GM12878 (cell line): ENCODE measurements around the gene PARS2. TPM values are rescaled to one million over a fixed set of nuclear protein-coding genes. Genes with fewer than 3 reads are reported as not detected.

ENCODE experiments used
- ATAC-seq: fragments of 200-7000 bp; cut with Tn5 transposase; 3 replicates; pipeline ENCODE4 v1.9.1; 2020; ENCODE audit warnings: mild to moderate bottlenecking, moderate library complexity
- BruUV-seq: library from RNA; stranded (reverse); fragments of 400-500 nt; replicated peaks from 2 replicates; lab custom pipeline; 2021; lab: Mats Ljungman, UMichigan
- CTCF ChIA-PET: fragments of 300-600 bp; sonication (Branson Sonifier 250); formaldehyde crosslinking; extraction: SDS; loops from one replicate; lab custom pipeline; 2021; ENCODE audit warnings: inconsistent platforms; lab: Yijun Ruan, JAX
- POLR2A ChIA-PET: fragments of 350-600 bp; formaldehyde crosslinking; extraction: SDS; loops from one replicate; lab custom pipeline; 2021; ENCODE audit warnings: inconsistent platforms; lab: Charles Lee
- RAD21 ChIA-PET: fragments of 300-600 bp; sonication (Branson Sonifier 250); formaldehyde crosslinking; loops from one replicate; lab custom pipeline; 2023; ENCODE audit warnings: antibody characterized with exemption; ENCODE audit not compliant: unreplicated experiment; lab: Charles Lee
- SMC1A ChIA-PET: fragments of 300-600 bp; sonication (Branson Sonifier 250); formaldehyde crosslinking; loops from one replicate; lab custom pipeline; 2023; ENCODE audit not compliant: unreplicated experiment, uncharacterized antibody; lab: Charles Lee
- DNase-seq: peaks from one replicate; pipeline ENCODE4 v3.0.0-alpha.2; 2011; ENCODE audit warnings: low read depth, low spot score
- FAIRE-seq: peaks from 3 replicates; lab custom pipeline; 2011; peaks lifted over from hg19 to GRCh38; lab: Jason Lieb, UNC
- H2AFZ ChIP-seq: 2 replicates; pipeline ENCODE4 v1.6.0; 2011; ENCODE audit warnings: low read depth, low read length, control low read depth; ENCODE audit not compliant: control insufficient read depth
- H3K27ac ChIP-seq: 2 replicates; pipeline ENCODE4 v1.5.1; 2011; ENCODE audit warnings: control low read depth; ENCODE audit not compliant: control insufficient read depth, insufficient read depth
- H3K27me3 ChIP-seq, 2 experiments: replicated peaks in 1 of 2; 2 replicates each; pipeline versions ENCODE4 v1.6.0 to v1.6.1; 2011; ENCODE audit warnings: low read length in 1 of 2; ENCODE audit not compliant: control insufficient read depth in 2 of 2, insufficient read depth in 2 of 2
- H3K36me3 ChIP-seq, 2 experiments: 2 replicates each; pipeline ENCODE4 v1.5.1; 2011; ENCODE audit warnings: low read length in 1 of 2; ENCODE audit not compliant: control insufficient read depth in 2 of 2, insufficient read depth in 2 of 2
- H3K4me1 ChIP-seq: 2 replicates; pipeline ENCODE4 v1.6.1; 2011; ENCODE audit warnings: mild to moderate bottlenecking, low read length, moderate library complexity, mixed read lengths; ENCODE audit not compliant: control insufficient read depth, insufficient read depth
- H3K4me2 ChIP-seq: 2 replicates; pipeline ENCODE4 v1.6.0; 2011; ENCODE audit warnings: control low read depth; ENCODE audit not compliant: control insufficient read depth, insufficient read depth
- H3K4me3 ChIP-seq: fragments of 200-600 bp; sonication (generic); 2 replicates; pipeline ENCODE4 v1.5.1; 2016
- H3K79me2 ChIP-seq: 2 replicates; pipeline ENCODE4 v1.6.0; 2011; ENCODE audit warnings: low read length; ENCODE audit not compliant: control insufficient read depth, insufficient read depth
- H3K9ac ChIP-seq: 2 replicates; pipeline ENCODE4 v1.8.0; 2011; ENCODE audit warnings: low read length, control low read depth, mixed read lengths; ENCODE audit not compliant: control insufficient read depth, insufficient read depth
- H3K9me3 ChIP-seq: replicated peaks from 3 replicates; pipeline ENCODE4 v1.5.1; 2011; ENCODE audit warnings: mild to moderate bottlenecking, low read length; ENCODE audit not compliant: control insufficient read depth, insufficient read depth
- H4K20me1 ChIP-seq: 2 replicates; pipeline ENCODE4 v1.6.0; 2011; ENCODE audit not compliant: control insufficient read depth, insufficient read depth
- BCL11A ChIP-seq: IDR thresholded peaks from 2 replicates; pipeline ENCODE4 v1.6.1; 2011; ENCODE audit warnings: low read depth, low read length
- EED ChIP-seq: sonication (generic); IDR thresholded peaks from 2 replicates; pipeline ENCODE4 v1.6.1; 2016; ENCODE audit warnings: antibody characterized with exemption, low read depth
- ETV6 ChIP-seq, 2 experiments: fragments of 450-650 bp in 1 of 2; IDR thresholded peaks in 1 of 2; conservative IDR thresholded peaks in 1 of 2; 2 replicates each; pipeline ENCODE4 v1.6.1; 2014; ENCODE audit warnings: antibody characterized with exemption in 1 of 2, borderline replicate concordance in 1 of 2, low read depth in 1 of 2, mild to moderate bottlenecking in 1 of 2, moderate library complexity in 1 of 2
- IKZF2 ChIP-seq, 2 experiments: fragments of 450-650 bp; IDR thresholded peaks; 2 replicates each; pipeline ENCODE4 v1.6.1; 2017; ENCODE audit warnings: mild to moderate bottlenecking in 2 of 2, moderate library complexity in 2 of 2
- NFIC ChIP-seq: IDR thresholded peaks from 2 replicates; pipeline ENCODE4 v1.6.1; 2012; ENCODE audit warnings: low read depth, mild to moderate bottlenecking, inconsistent platforms, low read length, moderate library complexity
- NFXL1 ChIP-seq: fragments of 450-650 bp; IDR thresholded peaks from 2 replicates; pipeline ENCODE4 v1.6.1; 2017; ENCODE audit warnings: antibody characterized with exemption, mild to moderate bottlenecking, borderline replicate concordance
- NR2F1 ChIP-seq: fragments of 450-650 bp; conservative IDR thresholded peaks from 2 replicates; pipeline ENCODE4 v1.6.1; 2017; ENCODE audit warnings: mild to moderate bottlenecking
- POLR2AphosphoS2 ChIP-seq: IDR thresholded peaks from 2 replicates; pipeline ENCODE4 v1.6.1; 2011; ENCODE audit warnings: low read depth, mild to moderate bottlenecking, low read length, improper control_type of control experiment, moderate library complexity
- RAD21 ChIP-seq: IDR thresholded peaks from 2 replicates; pipeline ENCODE4 v1.6.1; 2011; ENCODE audit warnings: mild to moderate bottlenecking, low read depth, low read length, moderate library complexity; ENCODE audit not compliant: insufficient read depth
- SIN3A ChIP-seq: IDR thresholded peaks from 2 replicates; pipeline ENCODE4 v1.6.1; 2012; ENCODE audit warnings: low read depth, low read length, improper control_type of control experiment
- SIX5 ChIP-seq: IDR thresholded peaks from 2 replicates; pipeline ENCODE4 v1.6.1; 2011; ENCODE audit warnings: mild to moderate bottlenecking, low read depth, low read length, moderate library complexity; ENCODE audit not compliant: severe bottlenecking
- SMC3 ChIP-seq: IDR thresholded peaks from 2 replicates; pipeline ENCODE4 v1.6.1; 2011; ENCODE audit warnings: low read length, improper control_type of control experiment, borderline replicate concordance
- TCF12 ChIP-seq: IDR thresholded peaks from 2 replicates; pipeline ENCODE4 v1.6.1; 2011; ENCODE audit warnings: low read depth, mild to moderate bottlenecking, low read length
- WGBS: methylation state at CpG from one replicate; pipeline ENCODE4 v1.1.6; 2016; ENCODE audit warnings: low lambda C conversion rate; ENCODE audit not compliant: insufficient replicate concordance, insufficient coverage; ENCODE audit errors: missing lambda C conversion rate; 5-methylcytosine and 5-hydroxymethylcytosine counted together
- in situ Hi-C: fragments of 300-500 bp; cut with MboI; formaldehyde crosslinking; loops from 9 replicates; pipeline ENCODE4 v1.14.3; 2018; ENCODE audit warnings: mixed read lengths
- intact Hi-C: fragments of 100-400 bp; cut with micrococcal nuclease; formaldehyde crosslinking; loops from one replicate; pipeline ENCODE4 v1.14.2; 2022; ENCODE audit not compliant: unreplicated experiment
- polyA plus RNA-seq, 11 experiments: library from polyadenylated mRNA; depleted of rRNA in 4 of 11; unstranded in 6 of 11; stranded (reverse) in 5 of 11; fragments of >200 nt; fragmentation: Nextera tagmentation in 4 of 11; fragmentation: Illumina TruSeq in 1 of 11; extraction: Ambion mirVana in 4 of 11; extraction: Trizol in 1 of 11; gene quantifications; 1 replicate in 1 of 11; 2 replicates in 10 of 11; pipeline versions ENCODE4 v1.2.1 to v1.2.3, GENCODE V29; 2011 to 2016; ENCODE audit warnings: inconsistent platforms in 2 of 11, missing spikeins in 2 of 11, low read depth in 1 of 11
- total RNA-seq, 4 experiments: library from RNA; depleted of rRNA in 3 of 4; stranded (reverse); fragments of >200 nt in 3 of 4; fragmentation: Illumina TruSeq in 1 of 4; extraction: Trizol in 1 of 4; gene quantifications; 2 replicates each; pipeline versions ENCODE4 v1.2.1 to v1.2.3, GENCODE V29; 2013 to 2021
- TF ChIP-seq, protein P1 (sequence below): IDR thresholded peaks from 2 replicates; pipeline ENCODE4 v1.6.1; 2011; ENCODE audit warnings: low read depth, mild to moderate bottlenecking, low read length, moderate library complexity, borderline replicate concordance; ENCODE audit errors: extremely low read depth

The PARS2 gene
- total and polyA plus RNA-seq, 10 of the 15 experiments (the other 5 are each of a cell fraction or from before 2014, with no cell fraction given), result 3.7 to 12.2 (median 5.9) TPM

DNA sequence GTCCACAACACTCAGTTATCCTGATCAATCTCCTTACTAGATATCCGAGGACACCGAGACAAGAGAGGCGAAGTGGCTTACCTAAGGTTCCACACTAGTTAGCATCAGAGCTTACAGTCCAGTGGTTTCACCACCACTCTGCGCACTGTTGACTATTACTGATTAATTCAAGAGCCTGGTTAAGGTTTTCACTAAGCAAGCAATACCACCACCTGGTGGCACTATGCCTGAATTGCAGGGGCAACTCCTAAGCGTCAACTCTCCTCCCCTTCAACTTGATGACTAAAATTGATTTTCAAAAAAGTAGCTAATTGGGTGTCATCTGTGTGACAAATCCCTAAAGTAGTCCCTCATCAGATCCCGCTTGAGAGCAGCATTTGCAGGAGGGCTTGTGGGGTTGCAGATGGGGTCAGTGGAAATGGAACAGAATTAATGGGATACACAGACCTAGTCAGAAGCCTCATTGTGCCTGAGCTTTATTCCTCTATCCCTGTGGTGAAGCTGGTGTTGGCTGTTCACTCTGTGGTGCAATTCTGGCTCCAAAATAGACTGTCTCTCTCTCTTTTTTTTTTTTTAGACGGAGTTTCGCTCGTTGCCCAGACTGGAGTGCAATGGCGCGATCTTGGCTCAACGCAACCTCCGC, 27.7 kb upstream of the PARS2 start (continued):
- TF ChIP-seq SMC3 (peak; percentile 18; the same call in 1 of the 2 replicates), ETV6 (conservative IDR thresholded peaks at IDR 0.05 in 1 of 2, IDR thresholded peaks at IDR 0.05 in 1 of 2; ENCODE audit: borderline replicate concordance in 1 of 2, low read depth in 1 of 2) (no peak), TCF12 (no peak), RAD21 (peak; percentile 43)
- TF ChIP-seq, protein P1, sequence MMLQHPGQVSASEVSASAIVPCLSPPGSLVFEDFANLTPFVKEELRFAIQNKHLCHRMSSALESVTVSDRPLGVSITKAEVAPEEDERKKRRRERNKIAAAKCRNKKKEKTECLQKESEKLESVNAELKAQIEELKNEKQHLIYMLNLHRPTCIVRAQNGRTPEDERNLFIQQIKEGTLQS, result no peak

DNA sequence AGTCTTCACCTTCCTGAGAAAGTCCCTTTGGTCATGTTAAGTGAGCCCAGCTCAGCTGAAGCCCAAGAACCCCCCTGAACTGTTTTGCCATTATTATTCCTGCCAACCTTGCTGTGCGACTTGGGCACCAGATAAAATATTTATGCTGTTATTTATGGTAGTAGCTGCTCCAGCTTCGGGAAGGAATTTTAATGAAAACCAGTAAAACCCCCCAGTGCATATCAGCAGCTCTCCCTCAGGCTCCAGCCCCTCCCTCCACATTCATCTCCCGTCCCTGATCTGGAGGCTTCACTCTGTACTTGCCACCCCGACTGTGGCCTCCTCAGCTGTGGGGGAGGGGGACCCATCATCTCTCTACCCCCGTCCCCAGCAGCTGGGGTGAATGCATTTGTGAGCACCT, 24.1 kb upstream of the PARS2 start:
- ChIA-PET CTCF (interaction anchor here (0.7 kb wide), 1 partner anchor 12 kb away, joined by 3 read pairs; the partner anchor contains the start of gene TTC22), RAD21 (no interaction called here), SMC1A (no interaction called here), POLR2A (no interaction called here)
- Histone ChIP-seq H3K4me2 (no peak overlapping the region), H3K79me2 (no peaks in the 10 kb centered on the region), H3K4me3 (no peak overlapping the region), H3K9me3 (peaks cover 2% of the 10 kb centered on the region; the same call in 2 of the 3 replicates), H2AFZ (no peak overlapping the region), H3K27ac (no peak overlapping the region), H3K4me1 (no peaks in the 10 kb centered on the region), H3K27me3 (no peaks in the 10 kb centered on the region), H3K9ac (no peak overlapping the region), H4K20me1 (no peaks in the 10 kb centered on the region), H3K36me3 (no peaks in the 10 kb centered on the region)
- BruUV-seq, result no TSS peak
- no peak for DNase-seq
- WGBS, result 30% methylated on average over 5 of the region's 5 CpGs
- TF ChIP-seq NR2F1 (no peak), NFXL1 (no peak), IKZF2 (IDR thresholded peaks at IDR 0.05) (no peak), SIX5 (no peak), BCL11A (no peak), POLR2AphosphoS2 (no peak), EED (no peak), SIN3A (no peak), NFIC (no peak)
- intact Hi-C loops (no loop called here), in situ Hi-C loops (no loop called here)
- no peak for FAIRE-seq
- no peak for ATAC-seq
